ENCODE results near the gene DDX25.
"Not testable (repeated sequence)": the region's sequence is repeated elsewhere in the genome, so short reads cannot be mapped to it uniquely, and the experiment has no call there.

DDX25 gene

DNA sequence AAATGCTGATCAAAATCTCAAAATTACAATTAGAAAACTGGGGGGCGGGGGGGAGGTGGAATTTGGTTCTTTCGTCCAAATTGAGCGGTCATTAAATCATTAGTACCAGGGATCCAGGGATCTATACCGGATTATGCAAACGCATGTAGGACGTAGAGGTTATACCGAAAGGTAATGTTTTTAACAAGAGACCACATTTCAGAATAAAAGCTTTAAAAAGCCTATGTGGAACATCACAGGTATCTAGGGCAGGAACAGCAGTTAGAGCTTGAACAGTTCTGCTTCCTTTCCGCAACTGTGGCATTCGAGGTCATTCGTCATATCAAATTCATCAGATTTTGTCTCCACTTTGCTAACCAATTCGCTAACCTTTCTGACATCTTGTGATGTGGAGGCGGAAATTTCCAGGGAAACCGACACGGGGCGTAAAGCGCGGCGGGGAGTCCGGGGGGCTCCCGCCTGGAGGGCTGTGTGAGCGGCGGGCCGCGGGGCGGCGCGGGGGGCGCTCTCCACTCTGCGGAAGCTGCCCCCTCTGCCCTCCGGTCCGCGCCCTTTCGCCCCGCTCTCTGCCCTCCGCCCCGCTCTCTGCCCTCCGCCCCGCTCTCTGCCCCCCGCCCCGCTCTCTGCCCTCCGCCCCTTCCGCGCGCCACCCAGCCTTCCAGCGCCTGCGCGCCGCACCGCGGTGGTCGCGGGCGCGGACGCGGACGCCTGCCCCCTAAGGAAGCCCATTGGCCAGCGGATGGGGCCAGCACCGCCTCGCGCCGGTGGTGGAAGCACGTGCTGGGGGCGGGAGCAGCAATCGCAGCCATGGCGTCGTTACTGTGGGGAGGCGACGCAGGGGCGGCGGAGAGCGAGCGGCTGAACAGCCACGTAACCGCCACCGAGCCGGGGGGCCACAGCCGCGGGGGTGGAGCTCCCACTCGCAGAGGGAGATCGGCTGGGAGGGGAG, at the start of gene DDX25:
Gene DDX25, plus strand, starts transcription at position 798 of the 949 bp plus-strand sequence. Its CDS starts 10 bp downstream, at position 808.
- no peak for DNase-seq

GRCh38 chr11:125857670-125858069, 46.6 kb upstream of the DDX25 start:
- not testable (repeated sequence) for DNase-seq

DNA sequence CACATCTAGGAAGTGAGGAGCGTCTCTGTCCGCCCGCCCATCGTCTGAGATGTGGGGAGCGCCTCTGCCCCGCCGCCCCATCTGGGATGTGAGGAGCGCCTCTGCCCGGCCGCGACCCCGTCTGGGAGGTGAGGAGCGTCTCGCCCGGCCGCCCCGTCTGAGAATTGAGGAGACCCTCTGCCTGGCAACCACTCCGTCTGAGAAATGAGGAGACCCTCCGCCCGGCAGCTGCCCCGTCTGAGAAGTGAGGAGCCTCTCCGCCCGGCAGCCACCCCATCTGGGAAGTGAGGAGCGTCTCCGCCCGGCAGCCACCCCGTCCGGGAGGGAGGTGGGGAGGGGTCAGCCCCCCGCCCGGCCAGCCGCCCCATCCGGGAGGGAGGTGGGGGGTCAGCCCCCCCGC, 41.5 kb upstream of the DDX25 start:
- not testable (repeated sequence) for DNase-seq

DNA sequence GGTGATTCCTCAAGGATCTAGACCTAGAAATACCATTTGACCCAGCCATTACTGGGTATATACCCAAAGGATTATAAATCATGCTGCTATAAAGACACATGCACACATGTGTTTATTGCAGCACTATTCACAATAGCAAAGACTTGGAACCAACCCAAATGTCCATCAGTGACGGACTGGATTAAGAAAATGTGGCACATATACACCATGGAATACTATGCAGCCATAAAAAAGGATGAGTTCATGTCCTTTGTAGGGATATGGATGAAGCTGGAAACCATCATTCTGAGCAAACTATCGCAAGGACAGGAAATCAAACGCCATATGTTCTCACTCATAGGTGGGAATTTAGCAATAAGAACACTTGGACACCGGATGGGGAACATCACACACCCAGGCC, 39.0 kb upstream of the DDX25 start:
- DNase-seq = not testable (repeated sequence)

- no peak for DNase-seq
These were observed 34.8 kb upstream of the DDX25 start for GRCh38 chr11:125869521-125869920.

DNA sequence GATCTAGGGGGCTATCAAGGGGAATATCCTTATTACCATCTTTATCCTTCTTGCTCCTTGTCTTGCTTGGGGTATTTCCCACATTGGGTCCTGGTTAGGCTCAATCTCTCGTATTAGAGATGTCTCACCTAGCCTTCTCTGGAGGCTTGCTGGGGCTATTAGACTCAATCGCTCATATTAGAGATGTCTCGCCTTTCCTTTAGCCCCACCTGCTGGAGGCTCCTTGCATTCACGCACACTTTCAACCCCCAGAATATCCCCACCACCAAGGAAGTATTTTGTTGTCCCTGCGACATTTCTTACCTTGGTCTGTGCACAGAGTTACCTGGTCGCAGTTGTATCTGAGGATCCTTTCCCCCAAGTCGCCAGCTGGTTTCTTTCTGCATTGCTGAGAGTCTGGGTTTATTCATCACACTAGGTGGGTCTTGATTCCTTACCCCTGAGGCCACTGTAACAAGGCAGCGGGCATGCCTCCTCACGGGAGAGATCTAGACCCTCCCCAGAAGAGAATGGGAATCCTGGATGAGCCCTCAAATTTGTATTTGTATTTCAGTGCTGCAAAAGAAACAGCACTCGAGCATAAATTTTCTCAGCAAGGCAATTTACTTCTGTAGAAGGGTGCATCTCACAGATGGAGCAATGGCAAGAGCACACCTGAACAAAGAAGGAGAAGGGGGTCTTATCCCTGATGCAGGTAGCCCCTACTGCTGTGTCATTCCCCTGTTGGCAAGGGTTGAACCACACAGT, 32.7 kb upstream of the DDX25 start:
- no peak for DNase-seq

- no peak for DNase-seq
These were observed 32.2 kb upstream of the DDX25 start for GRCh38 chr11:125872138-125872491.

DNA sequence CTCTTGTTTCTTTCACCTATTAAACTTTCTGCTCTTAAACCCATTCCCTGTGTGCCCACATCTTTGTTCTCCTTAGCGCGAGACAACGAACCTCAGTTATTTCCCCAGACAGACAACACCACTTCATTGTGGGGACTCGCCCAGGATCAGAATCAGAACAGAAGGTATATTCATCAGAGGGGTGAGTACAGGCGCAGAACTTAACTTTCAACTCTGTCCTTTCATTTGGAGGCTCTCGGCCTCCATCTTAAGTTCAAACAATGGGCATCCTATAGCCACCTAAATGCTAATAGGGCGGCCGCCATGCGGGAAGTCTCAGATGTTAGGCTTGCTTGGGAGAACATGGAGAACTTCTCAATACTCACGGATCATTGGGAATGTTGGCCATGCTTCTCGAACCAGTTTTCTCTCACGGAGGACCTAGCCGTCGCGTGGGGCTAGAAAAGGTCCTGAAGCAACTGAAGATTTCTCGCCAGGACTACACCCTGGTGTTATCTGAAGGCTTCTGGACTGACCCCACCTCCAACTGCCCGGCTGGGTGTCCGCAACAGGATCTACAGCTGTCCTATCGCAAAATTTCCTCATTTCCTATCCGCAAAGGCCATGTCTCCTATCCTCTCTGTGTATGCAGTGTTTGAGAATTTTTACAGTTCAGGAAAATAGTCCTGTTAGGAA, 30.3 kb upstream of the DDX25 start:
- no peak for DNase-seq

DNA sequence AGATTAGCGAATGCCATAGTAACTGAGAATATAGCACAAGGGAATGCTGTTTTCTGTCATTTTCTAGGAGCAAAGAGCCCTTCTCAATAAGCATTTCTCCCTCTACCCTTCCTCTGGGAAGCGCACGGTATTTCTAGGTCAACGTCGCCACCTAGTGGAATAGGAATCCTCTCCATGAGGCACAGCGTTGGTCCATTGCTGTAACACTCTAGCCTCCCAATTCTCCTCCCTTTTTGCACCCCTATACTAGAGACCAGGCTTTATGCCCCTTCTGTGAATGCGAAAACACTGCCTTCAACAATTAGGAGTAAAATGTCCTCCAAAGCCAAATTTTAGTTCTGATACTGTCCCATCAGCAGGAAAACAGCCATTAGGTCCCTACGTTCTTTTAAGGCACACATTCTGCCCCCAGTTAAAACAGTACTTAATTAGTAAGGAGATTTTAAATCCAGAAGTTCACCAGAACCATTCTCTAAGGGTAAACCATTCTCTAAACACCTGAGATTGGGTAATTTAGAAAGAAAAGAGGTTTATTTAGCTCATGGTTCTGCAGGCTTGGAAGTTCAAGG, 29.7 kb upstream of the DDX25 start:
- DNase-seq = peak; percentile 66

DNA sequence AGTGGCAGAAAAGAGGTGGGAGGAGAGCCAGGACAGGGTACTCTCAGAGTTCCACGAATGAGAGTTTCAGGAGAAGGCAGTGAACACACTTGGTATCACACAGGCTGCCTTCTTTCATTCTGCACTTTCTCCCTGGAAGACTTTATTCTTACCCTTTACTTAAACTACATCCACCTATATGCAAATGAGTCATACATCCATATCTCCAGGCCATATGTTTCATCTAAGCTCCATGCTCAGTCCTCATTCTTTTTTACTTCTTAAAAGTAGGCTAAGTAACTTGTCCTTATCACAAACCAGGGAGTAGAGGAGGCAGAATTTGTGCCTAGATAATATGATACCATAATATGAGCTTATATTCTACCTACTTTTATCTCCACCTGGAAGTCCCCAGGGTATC, 23.0 kb upstream of the DDX25 start:
- DNase-seq = no peak

GRCh38 chr11:125883375-125883774, 20.9 kb upstream of the DDX25 start:
- DNase-seq = no peak

DNA sequence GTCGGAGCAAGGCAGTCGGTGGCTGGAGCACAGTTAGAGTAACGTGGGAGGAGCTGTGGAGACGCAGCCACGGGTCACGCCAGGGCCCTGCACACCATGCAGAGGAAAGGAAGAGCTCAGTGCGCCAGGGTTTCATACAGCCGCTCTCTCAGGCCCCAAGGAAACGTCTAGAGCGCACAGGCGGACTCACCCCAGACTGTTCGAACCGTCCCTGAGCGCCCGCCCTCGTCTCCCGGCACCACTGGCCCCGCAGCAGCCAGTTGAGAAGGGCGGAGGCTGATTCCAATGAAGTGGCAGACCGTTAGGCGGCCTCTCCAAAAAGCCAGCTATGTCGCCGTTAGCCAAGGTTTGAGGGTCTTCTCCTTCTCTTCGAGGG, 17.3 kb upstream of the DDX25 start:
- DNase-seq = no peak

- peak; percentile 95 for DNase-seq
These were observed 16.7 kb upstream of the DDX25 start, which contains the start of gene HYLS1 for GRCh38 chr11:125887373-125888324. HYLS1 (plus strand) TSS chr11:125887668; CDS start chr11:125899369, 11,701 bp downstream.

DNA sequence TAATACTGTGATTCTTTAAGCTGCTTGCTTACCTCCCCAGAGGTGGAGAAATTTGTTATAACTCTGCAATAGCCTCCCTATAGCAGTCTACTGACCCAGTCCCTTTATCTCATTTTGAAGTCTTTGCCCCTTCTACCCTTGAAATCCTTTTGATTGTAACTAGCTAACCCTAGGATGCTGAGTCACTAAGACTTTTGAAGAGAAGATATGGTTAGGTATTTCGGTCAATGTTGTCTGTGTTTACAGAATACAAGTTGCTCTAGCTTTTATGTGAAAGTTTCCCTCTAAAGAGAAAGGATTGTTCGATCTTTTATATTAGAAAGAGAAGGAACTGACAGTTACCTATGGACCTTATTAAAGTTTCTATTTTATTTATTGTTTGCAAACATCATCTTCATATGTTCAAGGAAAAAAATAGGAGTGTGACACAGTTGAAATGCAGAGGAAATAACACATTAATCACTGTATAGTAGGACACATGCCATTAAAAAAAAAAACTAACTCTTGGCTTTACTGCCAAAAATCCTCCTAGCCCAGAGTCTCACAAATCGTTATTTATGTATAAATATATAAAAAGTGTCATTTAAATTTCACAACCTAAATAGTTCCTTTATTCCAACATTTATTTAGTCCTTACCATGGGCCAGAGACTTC, 13.7 kb upstream of the DDX25 start:
- peak; percentile 14 for DNase-seq

DNA sequence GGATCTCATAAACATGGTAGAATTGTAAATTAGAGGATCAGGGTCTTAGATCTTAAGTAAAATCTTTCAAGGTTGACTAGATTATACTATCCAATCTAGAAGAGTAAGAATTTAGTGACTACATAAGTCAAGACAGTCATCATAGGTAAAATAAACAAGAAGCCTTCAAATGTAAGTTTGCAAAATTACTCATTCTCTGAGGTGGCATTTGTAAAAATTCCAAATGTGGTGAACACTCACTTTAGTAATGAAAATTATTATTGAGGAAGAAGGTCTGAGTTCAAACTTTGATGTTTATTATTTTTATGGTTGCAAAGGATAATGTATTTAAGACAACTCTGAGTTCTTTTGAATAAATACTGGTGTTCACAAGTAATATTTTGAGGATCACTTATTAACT, 12.2 kb upstream of the DDX25 start:
- peak; percentile 81 for DNase-seq

GRCh38 chr11:125892994-125893393, 11.3 kb upstream of the DDX25 start:
- DNase-seq = no peak

DNA sequence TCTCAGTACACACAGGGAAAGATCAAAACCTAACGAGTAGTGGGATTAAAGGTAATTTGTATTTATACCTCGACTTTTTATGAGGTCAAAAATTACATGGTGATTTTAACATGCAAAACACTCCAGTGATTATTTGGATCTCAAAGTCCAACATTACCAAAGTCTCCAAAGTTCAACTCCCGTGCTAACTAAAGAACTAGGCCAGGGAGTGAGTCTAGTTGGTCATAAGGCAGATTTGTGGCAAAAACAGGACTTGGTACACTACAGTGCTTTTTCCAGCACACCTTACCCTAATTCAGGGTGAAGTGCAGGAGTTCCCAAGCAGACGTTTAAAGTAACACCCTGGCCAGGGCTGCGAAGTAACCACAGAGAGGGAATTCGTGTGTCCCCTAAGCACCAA, 2.4 kb upstream of the DDX25 start:
- no peak for DNase-seq

GRCh38 chr11:125902277-125902926, 1.9 kb upstream of the DDX25 start:
- no peak for DNase-seq

GRCh38 chr11:125902927-125903710, 1.2 kb upstream of the DDX25 start, which contains the start of gene PUS3:
PUS3 (minus strand) TSS chr11:125903206; CDS start chr11:125896284, 6,922 bp downstream.
- DNase-seq = peak; percentile 73

DNA sequence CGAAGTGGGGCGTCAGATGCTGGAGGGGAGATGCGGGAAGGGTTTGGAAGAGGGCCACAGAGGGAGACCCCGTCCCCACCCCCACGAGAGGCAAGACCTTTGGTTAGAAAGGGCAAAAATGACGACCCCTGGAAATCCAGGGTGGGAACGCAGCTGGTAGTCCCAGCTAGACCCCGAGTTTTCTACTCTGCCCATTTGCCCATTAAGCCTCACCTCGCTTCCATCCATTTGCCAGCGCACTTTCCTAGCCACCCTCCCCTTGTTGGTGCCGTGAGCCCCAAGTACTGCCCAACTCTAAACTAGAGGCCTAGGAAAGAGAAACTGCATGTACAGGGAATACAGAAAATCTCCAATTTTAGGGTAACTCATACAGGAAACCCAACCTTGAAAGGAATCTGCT, 370 bp downstream of the DDX25 start:
- no peak for DNase-seq
